SU-DHL-6 (cell line): ENCODE data around the gene PPP2R3B.
"Not testable (repeated sequence)": the region's sequence is repeated elsewhere in the genome, so short reads cannot be mapped to it uniquely, and the experiment has no call there.

Experiments
- H2AFZ ChIP-seq: fragments of 200-600 bp; sonication (generic); 2 replicates; pipeline ENCODE4 v1.6.1; 2014; ENCODE audit warnings: low read depth, mild to moderate bottlenecking, moderate library complexity, mixed read lengths, antibody characterized with exemption, low read length; ENCODE audit not compliant: severe bottlenecking
- H3F3A ChIP-seq: fragments of 200-600 bp; shearing (Covaris generic); 2 replicates; pipeline ENCODE4 v1.6.0; 2016; ENCODE audit warnings: antibody characterized with exemption, mild to moderate bottlenecking; ENCODE audit not compliant: insufficient read depth
- H3K27ac ChIP-seq: fragments of 200-600 bp; sonication (generic); 2 replicates; pipeline ENCODE4 v1.5.1; 2016; ENCODE audit warnings: low read depth, mild to moderate bottlenecking, low read length, moderate library complexity, mixed read lengths
- H3K27me3 ChIP-seq: fragments of 200-600 bp; sonication (generic), shearing (Covaris generic); 2 replicates; pipeline ENCODE4 v1.6.0; 2014; ENCODE audit warnings: mild to moderate bottlenecking, low read length
- H3K36me3 ChIP-seq: fragments of 200-600 bp; sonication (generic); 2 replicates; pipeline ENCODE4 v1.6.1; 2014; ENCODE audit warnings: mild to moderate bottlenecking, low read length, mixed read lengths
- H3K4me2 ChIP-seq: fragments of 300-600, 200-600 bp; shearing (Covaris generic), sonication (generic); 2 replicates; pipeline ENCODE4 v1.6.0; 2014; ENCODE audit warnings: low read length, low read depth, mild to moderate bottlenecking; ENCODE audit not compliant: poor library complexity, severe bottlenecking
- H3K4me3 ChIP-seq: fragments of 200-600 bp; sonication (generic); 2 replicates; pipeline ENCODE4 v1.5.1; 2014; ENCODE audit warnings: antibody characterized with exemption, low read length, mild to moderate bottlenecking, mixed read lengths; ENCODE audit not compliant: insufficient read depth, poor library complexity, severe bottlenecking
- H3K79me2 ChIP-seq: fragments of 200-600 bp; sonication (generic); 2 replicates; pipeline ENCODE4 v1.6.1; 2014; ENCODE audit warnings: mild to moderate bottlenecking, low read length, moderate library complexity; ENCODE audit not compliant: insufficient read depth
- H3K9ac ChIP-seq: fragments of 200-600 bp; sonication (generic); 2 replicates; pipeline ENCODE4 v1.7.0; 2014; ENCODE audit warnings: mild to moderate bottlenecking, low read length
- H3K9me2 ChIP-seq: fragments of 200-600 bp; sonication (generic); replicated peaks from 2 replicates; pipeline ENCODE4 v1.6.1; 2014; ENCODE audit warnings: low read length; ENCODE audit not compliant: insufficient read depth
- H3K9me3 ChIP-seq: fragments of 200-600 bp; sonication (generic); 2 replicates; pipeline ENCODE4 v1.6.1; 2014; ENCODE audit warnings: low read length, mixed read lengths; ENCODE audit not compliant: insufficient read depth
- H4K20me1 ChIP-seq: fragments of 200-600 bp; sonication (generic); 2 replicates; pipeline ENCODE4 v1.6.1; 2014; ENCODE audit warnings: low read depth, mild to moderate bottlenecking, antibody characterized with exemption, low read length, moderate library complexity, mixed read lengths
- CTCF ChIP-seq: fragments of 200-600 bp; sonication (generic); IDR thresholded peaks from one replicate; pipeline ENCODE4 v1.5.1; 2017; ENCODE audit warnings: antibody characterized with exemption, mild to moderate bottlenecking, low read length, moderate library complexity; ENCODE audit not compliant: insufficient read depth, poor library complexity, severe bottlenecking
- EZH2phosphoT487 ChIP-seq: fragments of 200-600 bp; sonication (generic), shearing (Covaris generic); conservative IDR thresholded peaks from 2 replicates; pipeline ENCODE4 v1.6.1; 2018; ENCODE audit warnings: mild to moderate bottlenecking, antibody characterized with exemption, low read length, moderate library complexity, mixed read lengths

Gene PPP2R3B

GRCh38 chrX:310621-311155, 76.0 kb downstream of the PPP2R3B start:
- Histone ChIP-seq H4K20me1 (no peaks in the 10 kb centered on the region), H2AFZ (no peak overlapping the region), H3K79me2 (no peaks in the 10 kb centered on the region), H3K4me3 (no peak overlapping the region), H3F3A (no peaks in the 10 kb centered on the region), H3K9ac (no peak overlapping the region), H3K27ac (no peak overlapping the region), H3K9me3 (no peaks in the 10 kb centered on the region), H3K36me3 (no peaks in the 10 kb centered on the region), H3K9me2 (no peaks in the 10 kb centered on the region), H3K4me2 (no peak overlapping the region), H3K27me3 (no peaks in the 10 kb centered on the region)
- no peak for TF ChIP-seq CTCF
- no peak for TF ChIP-seq EZH2phosphoT487

- TF ChIP-seq CTCF = no peak
- TF ChIP-seq EZH2phosphoT487 = no peak
- H3K9ac ChIP-seq = no peak overlapping the region
- no peaks in the 10 kb centered on the region for H3K27me3 ChIP-seq
- no peak overlapping the region for H3K4me3 ChIP-seq
- H3K4me2 ChIP-seq = no peak overlapping the region
- no peaks in the 10 kb centered on the region for H3K9me2 ChIP-seq
- H3K9me3 ChIP-seq = no peaks in the 10 kb centered on the region
- no peak overlapping the region for H2AFZ ChIP-seq
- H3F3A ChIP-seq = no peaks in the 10 kb centered on the region
- H3K36me3 ChIP-seq = no peaks in the 10 kb centered on the region
- no peaks in the 10 kb centered on the region for H3K79me2 ChIP-seq
- no peaks in the 10 kb centered on the region for H4K20me1 ChIP-seq
- no peak overlapping the region for H3K27ac ChIP-seq
Measured at GRCh38 chrX:308821-309520, 77.7 kb downstream of the PPP2R3B start.

- no peaks in the 10 kb centered on the region for H3K36me3 ChIP-seq
- H3K4me2 ChIP-seq = no peak overlapping the region
- no peaks in the 10 kb centered on the region for H4K20me1 ChIP-seq
Measured at GRCh38 chrX:307261-308111, 79.2 kb downstream of the PPP2R3B start.

GRCh38 chrX:306614-307251, 80.0 kb downstream of the PPP2R3B start:
- H4K20me1 ChIP-seq, H3K36me3 ChIP-seq: not testable (repeated sequence)

More at GRCh38 chrX:307261-308111, 79.2 kb downstream of the PPP2R3B start:
- Histone ChIP-seq H3F3A (no peaks in the 10 kb centered on the region), H3K27ac (no peak overlapping the region), H3K79me2 (no peaks in the 10 kb centered on the region), H3K9me3 (no peaks in the 10 kb centered on the region), H2AFZ (no peak overlapping the region), H3K9ac (no peak overlapping the region), H3K4me3 (no peak overlapping the region), H3K9me2 (no peaks in the 10 kb centered on the region), H3K27me3 (no peaks in the 10 kb centered on the region)
- TF ChIP-seq CTCF = no peak
- no peak for TF ChIP-seq EZH2phosphoT487

GRCh38 chrX:305781-306613, 80.7 kb downstream of the PPP2R3B start:
- not testable (repeated sequence) for H3K9ac ChIP-seq, H3K36me3 ChIP-seq, H3F3A ChIP-seq, H3K9me3 ChIP-seq, H3K27ac ChIP-seq, H3K9me2 ChIP-seq, H3K4me3 ChIP-seq, H3K4me2 ChIP-seq, H4K20me1 ChIP-seq, H3K27me3 ChIP-seq, H3K79me2 ChIP-seq, H2AFZ ChIP-seq

More at GRCh38 chrX:306614-307251, 80.0 kb downstream of the PPP2R3B start:
- not testable (repeated sequence) for H3K9me2 ChIP-seq, H2AFZ ChIP-seq, H3K4me3 ChIP-seq, H3K27me3 ChIP-seq, H3K4me2 ChIP-seq, H3F3A ChIP-seq, H3K27ac ChIP-seq, H3K9ac ChIP-seq, H3K9me3 ChIP-seq, H3K79me2 ChIP-seq
